HuH-7.5 (cell line): ENCODE results near the gene DAPK1.
"Not testable (repeated sequence)": the region's sequence is repeated elsewhere in the genome, so short reads cannot be mapped to it uniquely, and the experiment has no call there.

Experiments used
- DNase-seq: peaks from one replicate; pipeline ENCODE4 v3.0.0; 2011; ENCODE audit warnings: low spot score

DAPK1 gene

GRCh38 chr9:87742813-87743428 is 245.3 kb downstream of the DAPK1 start:
- no peak for DNase-seq

GRCh38 chr9:87744247-87744646 is 246.6 kb downstream of the DAPK1 start:
- not testable (repeated sequence) for DNase-seq

GRCh38 chr9:87746186-87746585 is 248.5 kb downstream of the DAPK1 start:
- no peak for DNase-seq

- no peak for DNase-seq
These were observed 251.2 kb downstream of the DAPK1 start for GRCh38 chr9:87748881-87749280.

- no peak for DNase-seq
These were observed 251.8 kb downstream of the DAPK1 start for GRCh38 chr9:87749335-87750035.

- DNase-seq = no peak
These were observed 253.1 kb downstream of the DAPK1 start for GRCh38 chr9:87750726-87751125.

- no peak for DNase-seq
These were observed 253.8 kb downstream of the DAPK1 start for GRCh38 chr9:87751423-87751822.

GRCh38 chr9:87751868-87752267 is 254.2 kb downstream of the DAPK1 start:
- no peak for DNase-seq

GRCh38 chr9:87753313-87753712 is 255.6 kb downstream of the DAPK1 start:
- DNase-seq = no peak
